MM.1S (cell line): Measurements from ENCODE around the gene CNN3.
"Not testable (repeated sequence)": the region's sequence is repeated elsewhere in the genome, so short reads cannot be mapped to it uniquely, and the experiment has no call there.

Experiments used
- DNase-seq: peaks from one replicate; pipeline ENCODE4 v3.0.0-alpha.2; 2015
- H2AFZ ChIP-seq: fragments of 300-600 bp; sonication (generic); 2 replicates; pipeline ENCODE4 v1.6.0; 2016; ENCODE audit warnings: antibody characterized with exemption, low read length
- H3F3A ChIP-seq: fragments of 300-600 bp; sonication (generic); 2 replicates; pipeline ENCODE4 v1.6.1; 2016; ENCODE audit warnings: mild to moderate bottlenecking, antibody characterized with exemption, low read length, moderate library complexity, mixed read lengths; ENCODE audit not compliant: insufficient read depth
- H3K27ac ChIP-seq: fragments of 300-600 bp; sonication (generic); 2 replicates; pipeline ENCODE4 v1.5.1; 2016; ENCODE audit warnings: mild to moderate bottlenecking, low read length
- H3K27me3 ChIP-seq: fragments of 300-600 bp; sonication (generic); replicated peaks from 2 replicates; pipeline ENCODE4 v1.6.0; 2016; ENCODE audit warnings: low read length; ENCODE audit not compliant: insufficient read depth
- H3K36me3 ChIP-seq: fragments of 300-600 bp; sonication (generic); replicated peaks from 2 replicates; pipeline ENCODE4 v1.6.1; 2016; ENCODE audit warnings: mild to moderate bottlenecking, low read length, mixed read lengths; ENCODE audit not compliant: insufficient read depth
- H3K4me1 ChIP-seq: fragments of 300-600 bp; sonication (generic); 2 replicates; pipeline ENCODE4 v1.6.1; 2016; ENCODE audit warnings: low read length, mixed read lengths
- H3K4me2 ChIP-seq: fragments of 300-600 bp; sonication (generic); 2 replicates; pipeline ENCODE4 v1.6.0; 2016; ENCODE audit warnings: low read depth, low read length
- H3K4me3 ChIP-seq: fragments of 300-600 bp; sonication (generic); 2 replicates; pipeline ENCODE4 v1.5.1; 2016; ENCODE audit warnings: low read length, mixed read lengths
- H3K79me2 ChIP-seq: fragments of 300-600 bp; sonication (generic); 2 replicates; pipeline ENCODE4 v1.6.1; 2016; ENCODE audit warnings: mixed run types, low read length, mixed read lengths
- H3K9ac ChIP-seq: fragments of 300-600 bp; sonication (generic); 2 replicates; pipeline ENCODE4 v1.6.1; 2016; ENCODE audit warnings: low read length, mixed read lengths
- H3K9me2 ChIP-seq: fragments of 300-600 bp; sonication (generic); replicated peaks from 2 replicates; pipeline ENCODE4 v1.6.1; 2016; ENCODE audit warnings: mild to moderate bottlenecking, low read length, mixed read lengths; ENCODE audit not compliant: insufficient read depth
- H3K9me3 ChIP-seq: fragments of 300-600 bp; sonication (generic); replicated peaks from 2 replicates; pipeline ENCODE4 v1.6.1; 2016; ENCODE audit warnings: mild to moderate bottlenecking, low read length, mixed read lengths; ENCODE audit not compliant: insufficient read depth
- H4K20me1 ChIP-seq: fragments of 300-600 bp; sonication (generic); 2 replicates; pipeline ENCODE4 v1.6.1; 2016; ENCODE audit warnings: mild to moderate bottlenecking, low read length, moderate library complexity, mixed read lengths; ENCODE audit not compliant: insufficient read depth
- CTCF ChIP-seq: fragments of 300-600 bp; sonication (generic); IDR thresholded peaks from 2 replicates; pipeline ENCODE4 v1.5.1; 2016; ENCODE audit warnings: antibody characterized with exemption, low read length, mixed read lengths
- EZH2 ChIP-seq: fragments of 300-600 bp; sonication (generic); optimal IDR thresholded peaks from 2 replicates; pipeline ENCODE3; 2017; ENCODE audit warnings: low read depth, mild to moderate bottlenecking, antibody characterized with exemption, low read length, mixed read lengths
- EZH2phosphoT487 ChIP-seq: fragments of 300-600 bp; sonication (generic); IDR thresholded peaks from 2 replicates; pipeline ENCODE4 v1.6.1; 2018; ENCODE audit warnings: antibody characterized with exemption, low read length

CNN3 gene

GRCh38 chr1:94947437-94947836, 20.5 kb upstream of the CNN3 start:
- Histone ChIP-seq H3K9me2 (no peaks in the 10 kb centered on the region), H3K9me3 (no peaks in the 10 kb centered on the region), H3F3A (no peaks in the 10 kb centered on the region), H3K4me2 (no peak overlapping the region), H3K4me3 (no peak overlapping the region), H2AFZ (no peak overlapping the region), H3K4me1 (no peaks in the 10 kb centered on the region), H4K20me1 (no peaks in the 10 kb centered on the region), H3K79me2 (no peaks in the 10 kb centered on the region), H3K27ac (no peak overlapping the region), H3K9ac (no peak overlapping the region), H3K36me3 (no peaks in the 10 kb centered on the region), H3K27me3 (no peaks in the 10 kb centered on the region)
- TF ChIP-seq EZH2phosphoT487, result no peak
- TF ChIP-seq EZH2, result no peak
- TF ChIP-seq CTCF, result no peak
- no peak for DNase-seq

GRCh38 chr1:94946886-94947285, 20.0 kb upstream of the CNN3 start:
- no peaks in the 10 kb centered on the region for H3F3A ChIP-seq
- TF ChIP-seq EZH2phosphoT487, result no peak
- no peak for TF ChIP-seq CTCF
- no peak for TF ChIP-seq EZH2
- DNase-seq, result no peak
- no peak overlapping the region for H2AFZ ChIP-seq
- no peak overlapping the region for H3K4me2 ChIP-seq
- H3K27me3 ChIP-seq, result no peaks in the 10 kb centered on the region
- no peaks in the 10 kb centered on the region for H3K79me2 ChIP-seq
- H3K4me1 ChIP-seq, result no peaks in the 10 kb centered on the region
- H3K9me3 ChIP-seq, result no peaks in the 10 kb centered on the region
- no peaks in the 10 kb centered on the region for H3K36me3 ChIP-seq
- H3K4me3 ChIP-seq, result no peak overlapping the region
- no peaks in the 10 kb centered on the region for H4K20me1 ChIP-seq
- no peaks in the 10 kb centered on the region for H3K9me2 ChIP-seq
- H3K9ac ChIP-seq, result no peak overlapping the region
- no peak overlapping the region for H3K27ac ChIP-seq

GRCh38 chr1:94942171-94943128, 15.5 kb upstream of the CNN3 start:
- Histone ChIP-seq H3K27ac (no peak overlapping the region), H3F3A (no peaks in the 10 kb centered on the region), H3K27me3 (no peaks in the 10 kb centered on the region), H3K4me1 (no peaks in the 10 kb centered on the region), H3K4me2 (no peak overlapping the region), H4K20me1 (no peaks in the 10 kb centered on the region), H2AFZ (no peak overlapping the region), H3K9ac (no peak overlapping the region), H3K4me3 (no peak overlapping the region), H3K36me3 (no peaks in the 10 kb centered on the region), H3K79me2 (no peaks in the 10 kb centered on the region), H3K9me3 (no peaks in the 10 kb centered on the region), H3K9me2 (no peaks in the 10 kb centered on the region)
- DNase-seq, result no peak
- TF ChIP-seq EZH2phosphoT487, result no peak
- no peak for TF ChIP-seq EZH2

GRCh38 chr1:94941480-94941879, 14.6 kb upstream of the CNN3 start:
- not testable (repeated sequence) for H2AFZ ChIP-seq, H4K20me1 ChIP-seq, DNase-seq, H3F3A ChIP-seq, H3K9ac ChIP-seq, H3K9me2 ChIP-seq, H3K36me3 ChIP-seq, H3K27ac ChIP-seq, H3K4me2 ChIP-seq, H3K4me3 ChIP-seq, H3K9me3 ChIP-seq, H3K27me3 ChIP-seq, H3K79me2 ChIP-seq, H3K4me1 ChIP-seq
